SH-SY5Y (cell line): ENCODE results near the gene RAB5B.

ENCODE experiments used
- GATA2 ChIP-seq: IDR thresholded peaks from 2 replicates; pipeline ENCODE4 v1.6.1; 2011; ENCODE audit warnings: mild to moderate bottlenecking, low read depth, low read length
- GATA3 ChIP-seq: IDR thresholded peaks from 2 replicates; pipeline ENCODE4 v1.6.1; 2011; ENCODE audit warnings: low read depth, mild to moderate bottlenecking, low read length, moderate library complexity

- TF ChIP-seq GATA3 (no peak), GATA2 (no peak)
Measured at GRCh38 chr12:56013482-56013881, 39.6 kb downstream of the RAB5B start.
